OCI-M2 (cell line): ENCODE data around the gene PPARA.

Experiments
- DNase-seq: peaks from one replicate; lab custom pipeline; 2025; ENCODE audit not compliant: unreplicated experiment; lab: John Stamatoyannopoulos, UW

Gene PPARA

GRCh38 chr22:46113910-46114517, 36.3 kb upstream of the PPARA start:
- DNase-seq: no peak

- no peak for DNase-seq
Observed at GRCh38 chr22:46114518-46115387, 35.6 kb upstream of the PPARA start.

GRCh38 chr22:46115388-46115678, 35.0 kb upstream of the PPARA start:
- DNase-seq: no peak

GRCh38 chr22:46115755-46116490, 34.4 kb upstream of the PPARA start:
- DNase-seq: no peak

GRCh38 chr22:46116491-46116958, 33.8 kb upstream of the PPARA start:
- DNase-seq: no peak

- DNase-seq: no peak
Observed at GRCh38 chr22:46117206-46118199, 32.8 kb upstream of the PPARA start.

- no peak for DNase-seq
Observed at GRCh38 chr22:46119093-46119728, 31.1 kb upstream of the PPARA start.

GRCh38 chr22:46119729-46120419, 30.5 kb upstream of the PPARA start:
- no peak for DNase-seq

GRCh38 chr22:46120420-46120737, 29.9 kb upstream of the PPARA start:
- DNase-seq: no peak

- DNase-seq: no peak
Observed at GRCh38 chr22:46121079-46121478, 29.2 kb upstream of the PPARA start.

GRCh38 chr22:46121523-46122287, 28.6 kb upstream of the PPARA start:
- DNase-seq: no peak

GRCh38 chr22:46122511-46122971, 27.8 kb upstream of the PPARA start:
- no peak for DNase-seq

GRCh38 chr22:46122980-46123693, 27.2 kb upstream of the PPARA start:
- no peak for DNase-seq

GRCh38 chr22:46123694-46124382, 26.5 kb upstream of the PPARA start:
- DNase-seq: no peak

GRCh38 chr22:46124383-46125144, 25.8 kb upstream of the PPARA start:
- DNase-seq: no peak

GRCh38 chr22:46125311-46125710, 25.0 kb upstream of the PPARA start:
- no peak for DNase-seq
